ENCODE results near the gene RABL6.

Gene RABL6

GRCh38 chr9:136845465-136846260 is 37.9 kb downstream of the RABL6 start:
- Mint-ChIP-seq H3K27ac (peak overlapping the region; percentile 26), H3K36me3 (ENCODE audit: low read depth) (peaks cover 2% of the 10 kb centered on the region), H3K4me3 (no peak overlapping the region), H3K4me1 (ENCODE audit: low read depth) (peaks cover 12% of the 10 kb centered on the region), H3K27me3 (ENCODE audit: low read depth) (peaks cover 17% of the 10 kb centered on the region), H3K9me3 (no peaks in the 10 kb centered on the region)
- DNase-seq (ENCODE audit: low spot score): no peak

- peak overlapping the region; percentile 31 for H3K27ac Mint-ChIP-seq
- H3K9me3 Mint-ChIP-seq: no peaks in the 10 kb centered on the region
- peaks cover 2% of the 10 kb centered on the region for H3K36me3 Mint-ChIP-seq (ENCODE audit: low read depth)
- H3K4me1 Mint-ChIP-seq (ENCODE audit: low read depth): peaks cover 12% of the 10 kb centered on the region
- peaks cover 17% of the 10 kb centered on the region for H3K27me3 Mint-ChIP-seq (ENCODE audit: low read depth)
- H3K4me3 Mint-ChIP-seq: peak overlapping the region; percentile 40
- DNase-seq (ENCODE audit: low spot score): no peak
Measured at GRCh38 chr9:136846376-136847087, 38.8 kb downstream of the RABL6 start.

- H3K9me3 Mint-ChIP-seq: no peaks in the 10 kb centered on the region
- peaks cover 17% of the 10 kb centered on the region for H3K27me3 Mint-ChIP-seq (ENCODE audit: low read depth)
- peaks cover 12% of the 10 kb centered on the region for H3K4me1 Mint-ChIP-seq (ENCODE audit: low read depth)
- H3K4me3 Mint-ChIP-seq: peak overlapping the region; percentile 92
- DNase-seq (ENCODE audit: low spot score): peak; percentile 31
- peak overlapping the region; percentile 90 for H3K27ac Mint-ChIP-seq
- peaks cover 2% of the 10 kb centered on the region for H3K36me3 Mint-ChIP-seq (ENCODE audit: low read depth)
Measured at GRCh38 chr9:136847088-136847825, 39.5 kb downstream of the RABL6 start.

GRCh38 chr9:136847826-136848392 is 40.2 kb downstream of the RABL6 start:
- H3K4me1 Mint-ChIP-seq (ENCODE audit: low read depth): peaks cover 12% of the 10 kb centered on the region
- H3K4me3 Mint-ChIP-seq: peak overlapping the region; percentile 92
- H3K9me3 Mint-ChIP-seq: no peaks in the 10 kb centered on the region
- peak; percentile 86 for DNase-seq (ENCODE audit: low spot score)
- H3K27me3 Mint-ChIP-seq (ENCODE audit: low read depth): peaks cover 17% of the 10 kb centered on the region
- peaks cover 2% of the 10 kb centered on the region for H3K36me3 Mint-ChIP-seq (ENCODE audit: low read depth)
- H3K27ac Mint-ChIP-seq: peak overlapping the region; percentile 90

GRCh38 chr9:136848393-136849037 is 40.8 kb downstream of the RABL6 start:
- Mint-ChIP-seq H3K4me3 (peak overlapping the region; percentile 92), H3K27ac (peak overlapping the region; percentile 91), H3K36me3 (ENCODE audit: low read depth) (peaks cover 2% of the 10 kb centered on the region), H3K9me3 (no peaks in the 10 kb centered on the region), H3K27me3 (ENCODE audit: low read depth) (peaks cover 17% of the 10 kb centered on the region), H3K4me1 (ENCODE audit: low read depth) (peaks cover 10% of the 10 kb centered on the region)
- DNase-seq (ENCODE audit: low spot score): peak; percentile 35

GRCh38 chr9:136849038-136849959 is 41.6 kb downstream of the RABL6 start, which contains the start of gene PHPT1:
TSS of gene PHPT1 (plus strand) at chr9:136849409. CDS start at chr9:136849431, 22 bp downstream.
- peaks cover 8% of the 10 kb centered on the region for H3K4me1 Mint-ChIP-seq (ENCODE audit: low read depth)
- peak within 1 kb of the TSS; percentile 91 for H3K27ac Mint-ChIP-seq
- peak within 1 kb of the TSS; percentile 92 for H3K4me3 Mint-ChIP-seq
- H3K36me3 Mint-ChIP-seq (ENCODE audit: low read depth): peaks cover 2% of the 10 kb centered on the region
- DNase-seq (ENCODE audit: low spot score): peak; percentile 97
- H3K27me3 Mint-ChIP-seq (ENCODE audit: low read depth): peaks cover 14% of the 10 kb centered on the region
- no peaks in the 10 kb centered on the region for H3K9me3 Mint-ChIP-seq

- Mint-ChIP-seq H3K27me3 (ENCODE audit: low read depth) (peaks cover 13% of the 10 kb centered on the region), H3K36me3 (ENCODE audit: low read depth) (peaks cover 2% of the 10 kb centered on the region), H3K4me1 (ENCODE audit: low read depth) (peaks cover 8% of the 10 kb centered on the region), H3K9me3 (no peaks in the 10 kb centered on the region), H3K27ac (peak overlapping the region; percentile 78), H3K4me3 (peak overlapping the region; percentile 92)
- no peak for DNase-seq (ENCODE audit: low spot score)
Measured at GRCh38 chr9:136849960-136850865, 42.5 kb downstream of the RABL6 start.

GRCh38 chr9:136850866-136851775 is 43.4 kb downstream of the RABL6 start:
- peaks cover 8% of the 10 kb centered on the region for H3K4me1 Mint-ChIP-seq (ENCODE audit: low read depth)
- H3K27me3 Mint-ChIP-seq (ENCODE audit: low read depth): peaks cover 12% of the 10 kb centered on the region
- no peak overlapping the region for H3K27ac Mint-ChIP-seq
- peaks cover 2% of the 10 kb centered on the region for H3K36me3 Mint-ChIP-seq (ENCODE audit: low read depth)
- no peak for DNase-seq (ENCODE audit: low spot score)
- H3K9me3 Mint-ChIP-seq: no peaks in the 10 kb centered on the region
- H3K4me3 Mint-ChIP-seq: peak overlapping the region; percentile 2

GRCh38 chr9:136851941-136852663 is 44.4 kb downstream of the RABL6 start, which contains the start of gene MAMDC4:
TSS of gene MAMDC4 (plus strand) at chr9:136852346. CDS start at chr9:136852417, 71 bp downstream.
- peak within 1 kb of the TSS; percentile 2 for H3K4me3 Mint-ChIP-seq
- peaks cover 7% of the 10 kb centered on the region for H3K27me3 Mint-ChIP-seq (ENCODE audit: low read depth)
- H3K36me3 Mint-ChIP-seq (ENCODE audit: low read depth): peaks cover 2% of the 10 kb centered on the region
- H3K9me3 Mint-ChIP-seq: no peaks in the 10 kb centered on the region
- H3K4me1 Mint-ChIP-seq (ENCODE audit: low read depth): peaks cover 7% of the 10 kb centered on the region
- no peak for DNase-seq (ENCODE audit: low spot score)
- H3K27ac Mint-ChIP-seq: no peak within 1 kb of the TSS

GRCh38 chr9:136852664-136853595 is 45.2 kb downstream of the RABL6 start:
- H3K9me3 Mint-ChIP-seq: no peaks in the 10 kb centered on the region
- peaks cover 3% of the 10 kb centered on the region for H3K4me1 Mint-ChIP-seq (ENCODE audit: low read depth)
- no peaks in the 10 kb centered on the region for H3K36me3 Mint-ChIP-seq (ENCODE audit: low read depth)
- H3K27ac Mint-ChIP-seq: no peak overlapping the region
- DNase-seq (ENCODE audit: low spot score): no peak
- H3K4me3 Mint-ChIP-seq: no peak overlapping the region
- H3K27me3 Mint-ChIP-seq (ENCODE audit: low read depth): peaks cover 2% of the 10 kb centered on the region

Measured in T-helper 2 cell treated with Interferon-gamma antibody and Interleukin-4, amounts not matched to agents 5 μg/mL and 100 μg/mL, for 36 hours (primary cell).